ENCODE data around the gene RIMS1.

The RIMS1 gene

DNA sequence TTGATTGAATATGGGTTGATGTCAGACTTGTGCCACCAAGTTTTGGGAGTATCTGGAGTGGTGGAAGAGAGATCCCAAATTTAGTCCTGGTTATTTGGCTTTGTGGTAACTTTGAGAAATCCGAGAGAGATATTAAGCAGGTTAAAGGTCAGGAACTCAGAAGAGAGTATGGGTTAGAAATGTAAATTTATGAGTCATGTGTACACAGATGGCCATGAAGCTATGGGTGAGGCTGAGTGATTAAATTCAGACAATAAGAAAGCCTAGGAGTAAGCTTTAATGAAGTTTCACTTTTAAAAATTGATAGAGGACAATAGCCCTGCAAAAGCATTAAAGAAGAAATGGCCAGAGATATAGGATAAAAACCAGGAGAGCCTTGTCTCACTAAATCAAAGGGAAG lies 14.3 kb downstream of the RIMS1 start:
- TF ChIP-seq ARNTL (CRISPR knock-in tag; IDR thresholded peaks at IDR 0.05; ENCODE audit: borderline replicate concordance, low read depth) (no peak), OSR1 (CRISPR knock-in tag; IDR thresholded peaks at IDR 0.05) (no peak), POU6F1 (CRISPR knock-in tag; IDR thresholded peaks at IDR 0.05; ENCODE audit: borderline replicate concordance, low read depth) (no peak), SNAI2 (CRISPR knock-in tag; IDR thresholded peaks at IDR 0.05) (no peak), ESRRG (CRISPR knock-in tag; IDR thresholded peaks at IDR 0.05) (no peak), ZNF70 (CRISPR knock-in tag; IDR thresholded peaks at IDR 0.05) (no peak), ZFP3 (CRISPR knock-in tag; IDR thresholded peaks at IDR 0.05) (no peak)
- TF ChIP-seq, protein P1, sequence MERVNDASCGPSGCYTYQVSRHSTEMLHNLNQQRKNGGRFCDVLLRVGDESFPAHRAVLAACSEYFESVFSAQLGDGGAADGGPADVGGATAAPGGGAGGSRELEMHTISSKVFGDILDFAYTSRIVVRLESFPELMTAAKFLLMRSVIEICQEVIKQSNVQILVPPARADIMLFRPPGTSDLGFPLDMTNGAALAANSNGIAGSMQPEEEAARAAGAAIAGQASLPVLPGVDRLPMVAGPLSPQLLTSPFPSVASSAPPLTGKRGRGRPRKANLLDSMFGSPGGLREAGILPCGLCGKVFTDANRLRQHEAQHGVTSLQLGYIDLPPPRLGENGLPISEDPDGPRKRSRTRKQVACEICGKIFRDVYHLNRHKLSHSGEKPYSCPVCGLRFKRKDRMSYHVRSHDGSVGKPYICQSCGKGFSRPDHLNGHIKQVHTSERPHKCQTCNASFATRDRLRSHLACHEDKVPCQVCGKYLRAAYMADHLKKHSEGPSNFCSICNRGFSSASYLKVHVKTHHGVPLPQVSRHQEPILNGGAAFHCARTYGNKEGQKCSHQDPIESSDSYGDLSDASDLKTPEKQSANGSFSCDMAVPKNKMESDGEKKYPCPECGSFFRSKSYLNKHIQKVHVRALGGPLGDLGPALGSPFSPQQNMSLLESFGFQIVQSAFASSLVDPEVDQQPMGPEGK (CRISPR knock-in tag; IDR thresholded peaks at IDR 0.05; ENCODE audit: borderline replicate concordance) = no peak
- ATAC-seq = no peak

DNA sequence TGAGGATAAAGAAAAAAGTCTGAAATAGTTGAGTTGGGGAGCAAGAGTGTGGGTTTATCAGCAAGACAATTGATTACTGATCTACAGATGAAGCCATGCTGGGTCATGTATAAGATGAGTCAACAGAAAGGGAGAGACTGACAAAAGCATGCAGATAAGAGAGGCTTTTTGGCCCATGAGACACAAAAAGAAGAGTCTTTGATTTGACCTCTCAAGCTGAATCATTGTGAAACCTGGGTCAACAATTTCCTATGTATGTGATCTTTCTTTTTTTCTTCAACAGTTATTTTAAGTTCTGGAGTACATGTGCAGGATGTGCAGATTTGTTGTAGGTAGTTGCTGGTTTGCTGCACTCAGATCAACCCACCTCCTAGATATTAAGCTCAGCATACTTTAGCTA lies 15.9 kb downstream of the RIMS1 start:
- TF ChIP-seq, protein P1 (CRISPR knock-in tag; IDR thresholded peaks at IDR 0.05; ENCODE audit: borderline replicate concordance) = no peak
- no peak for TF ChIP-seq GLIS3 (CRISPR knock-in tag; IDR thresholded peaks at IDR 0.05)
- no peak for TF ChIP-seq ARNTL (CRISPR knock-in tag; IDR thresholded peaks at IDR 0.05; ENCODE audit: borderline replicate concordance, low read depth)
- TF ChIP-seq OSR1 (CRISPR knock-in tag; IDR thresholded peaks at IDR 0.05) = no peak
- TF ChIP-seq ISL1 (CRISPR knock-in tag; IDR thresholded peaks at IDR 0.05) = no peak
- no peak for TF ChIP-seq TCF4 (CRISPR knock-in tag; IDR thresholded peaks at IDR 0.05; ENCODE audit: borderline replicate concordance)
- TF ChIP-seq, protein P2, sequence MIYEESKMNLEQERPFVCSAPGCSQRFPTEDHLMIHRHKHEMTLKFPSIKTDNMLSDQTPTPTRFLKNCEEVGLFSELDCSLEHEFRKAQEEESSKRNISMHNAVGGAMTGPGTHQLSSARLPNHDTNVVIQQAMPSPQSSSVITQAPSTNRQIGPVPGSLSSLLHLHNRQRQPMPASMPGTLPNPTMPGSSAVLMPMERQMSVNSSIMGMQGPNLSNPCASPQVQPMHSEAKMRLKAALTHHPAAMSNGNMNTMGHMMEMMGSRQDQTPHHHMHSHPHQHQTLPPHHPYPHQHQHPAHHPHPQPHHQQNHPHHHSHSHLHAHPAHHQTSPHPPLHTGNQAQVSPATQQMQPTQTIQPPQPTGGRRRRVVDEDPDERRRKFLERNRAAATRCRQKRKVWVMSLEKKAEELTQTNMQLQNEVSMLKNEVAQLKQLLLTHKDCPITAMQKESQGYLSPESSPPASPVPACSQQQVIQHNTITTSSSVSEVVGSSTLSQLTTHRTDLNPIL (CRISPR knock-in tag; IDR thresholded peaks at IDR 0.05; ENCODE audit: low read depth) = no peak
- TF ChIP-seq SNAI2 (CRISPR knock-in tag; IDR thresholded peaks at IDR 0.05) = no peak
- no peak for TF ChIP-seq TOX (CRISPR knock-in tag; IDR thresholded peaks at IDR 0.05; ENCODE audit: borderline replicate concordance)
- TF ChIP-seq ZC3H10 (CRISPR knock-in tag; IDR thresholded peaks at IDR 0.05) = no peak
- no peak for TF ChIP-seq PPARA (CRISPR knock-in tag; IDR thresholded peaks at IDR 0.05; ENCODE audit: borderline replicate concordance)
- TF ChIP-seq, protein P3, sequence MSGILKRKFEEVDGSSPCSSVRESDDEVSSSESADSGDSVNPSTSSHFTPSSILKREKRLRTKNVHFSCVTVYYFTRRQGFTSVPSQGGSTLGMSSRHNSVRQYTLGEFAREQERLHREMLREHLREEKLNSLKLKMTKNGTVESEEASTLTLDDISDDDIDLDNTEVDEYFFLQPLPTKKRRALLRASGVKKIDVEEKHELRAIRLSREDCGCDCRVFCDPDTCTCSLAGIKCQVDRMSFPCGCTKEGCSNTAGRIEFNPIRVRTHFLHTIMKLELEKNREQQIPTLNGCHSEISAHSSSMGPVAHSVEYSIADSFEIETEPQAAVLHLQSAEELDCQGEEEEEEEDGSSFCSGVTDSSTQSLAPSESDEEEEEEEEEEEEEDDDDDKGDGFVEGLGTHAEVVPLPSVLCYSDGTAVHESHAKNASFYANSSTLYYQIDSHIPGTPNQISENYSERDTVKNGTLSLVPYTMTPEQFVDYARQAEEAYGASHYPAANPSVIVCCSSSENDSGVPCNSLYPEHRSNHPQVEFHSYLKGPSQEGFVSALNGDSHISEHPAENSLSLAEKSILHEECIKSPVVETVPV (CRISPR knock-in tag; IDR thresholded peaks at IDR 0.05) = no peak
- no peak for TF ChIP-seq ZFP30 (CRISPR knock-in tag; IDR thresholded peaks at IDR 0.05)
- no peak for TF ChIP-seq ESRRG (CRISPR knock-in tag; IDR thresholded peaks at IDR 0.05)
- no peak for TF ChIP-seq ZNF565 (CRISPR knock-in tag; conservative IDR thresholded peaks at IDR 0.05; ENCODE audit: low read depth)
- TF ChIP-seq ZNF70 (CRISPR knock-in tag; IDR thresholded peaks at IDR 0.05) = no peak
- no peak for ATAC-seq

- TF ChIP-seq ZC3H10 (CRISPR knock-in tag; IDR thresholded peaks at IDR 0.05) (no peak), ZFP3 (CRISPR knock-in tag; IDR thresholded peaks at IDR 0.05) (no peak), ZNF8 (CRISPR knock-in tag; IDR thresholded peaks at IDR 0.05) (no peak), ESRRG (CRISPR knock-in tag; IDR thresholded peaks at IDR 0.05) (no peak), BACH2 (CRISPR knock-in tag; IDR thresholded peaks at IDR 0.05; ENCODE audit: borderline replicate concordance) (no peak), OSR1 (CRISPR knock-in tag; IDR thresholded peaks at IDR 0.05) (no peak)
- TF ChIP-seq, protein P2 (CRISPR knock-in tag; IDR thresholded peaks at IDR 0.05; ENCODE audit: low read depth) = no peak
- no peak for ATAC-seq
Observed at GRCh38 chr6:71906813-71907212, 20.5 kb downstream of the RIMS1 start.
